Lower leg skin (tissue), 4 donors: ENCODE data around the gene RAB5IF. TPM values are rescaled to one million over a fixed set of nuclear protein-coding genes. Genes with fewer than 3 reads are reported as not detected.

ENCODE experiments used
- DNase-seq, 2 donors: peaks; one replicate each; pipeline ENCODE4 v3.0.0-alpha.2; 2019; ENCODE audit warnings: low spot score in 2 of 2
- H3K4me3 ChIP-seq: fragments of 200-600 bp; sonication (generic); 2 replicates; pipeline ENCODE4 v1.5.1; 2017; ENCODE audit warnings: mild to moderate bottlenecking, low read depth; ENCODE audit not compliant: poor library complexity, severe bottlenecking
- POLR2A ChIP-seq, 2 donors: fragments of 450-650 bp; IDR thresholded peaks; one replicate each; pipeline ENCODE4 v1.6.1; 2016 to 2017; ENCODE audit warnings: antibody characterized with exemption in 2 of 2, mild to moderate bottlenecking in 1 of 2, moderate library complexity in 1 of 2
- WGBS, 2 donors: methylation state at CpG; one replicate each; pipeline ENCODE4 v1.1.5; 2018; 5-methylcytosine and 5-hydroxymethylcytosine counted together
- intact Hi-C: fragments of 100-400 bp; cut with DNase I; formaldehyde crosslinking; loops from one replicate; pipeline ENCODE4 v1.15.0; 2023; ENCODE audit warnings: low total_unique reads
- total RNA-seq, 4 donors: library from RNA; depleted of rRNA; stranded (reverse); fragments of >200 nt; gene quantifications; one replicate each; pipeline ENCODE4 v1.1.0, GENCODE V29; 2016
- TF ChIP-seq, protein P1 (sequence below), 3 donors: fragments of 450-650 bp; IDR thresholded peaks; one replicate each; pipeline ENCODE4 v1.5.1; 2016; ENCODE audit warnings: antibody characterized with exemption in 3 of 3, mild to moderate bottlenecking in 3 of 3, moderate library complexity in 2 of 3

Gene RAB5IF
- total RNA-seq, 4 donors from 2014 or later, result 57.3 to 75.5 (median 61.3) TPM

DNA sequence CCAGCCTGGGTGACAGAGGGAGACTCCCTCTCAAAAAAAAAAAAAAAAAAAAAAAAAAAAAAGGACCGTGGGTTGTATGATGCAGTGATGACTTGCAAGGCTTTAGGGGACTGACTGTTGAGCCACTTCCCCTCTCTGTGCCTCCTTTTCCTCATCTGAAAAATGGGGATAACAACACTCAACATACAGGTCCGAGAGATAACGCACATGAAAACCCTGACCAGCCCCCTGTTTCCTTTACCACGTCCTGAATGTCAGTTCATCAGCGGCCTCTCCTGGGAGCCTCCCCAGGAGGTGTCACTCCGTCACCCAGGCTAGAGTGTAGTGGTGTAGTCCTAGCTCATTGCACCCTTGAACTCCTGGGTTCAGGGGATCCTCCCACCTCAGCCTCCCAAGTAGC lies 36.6 kb downstream of the RAB5IF start:
- DNase-seq, result no peak
- intact Hi-C loops, result no loop called here
- WGBS, 2 donors, result 85 to 86% methylated on average over 6 of the region's 6 CpGs
- no peak for TF ChIP-seq POLR2A (IDR thresholded peaks at IDR 0.05)
- TF ChIP-seq, protein P1, sequence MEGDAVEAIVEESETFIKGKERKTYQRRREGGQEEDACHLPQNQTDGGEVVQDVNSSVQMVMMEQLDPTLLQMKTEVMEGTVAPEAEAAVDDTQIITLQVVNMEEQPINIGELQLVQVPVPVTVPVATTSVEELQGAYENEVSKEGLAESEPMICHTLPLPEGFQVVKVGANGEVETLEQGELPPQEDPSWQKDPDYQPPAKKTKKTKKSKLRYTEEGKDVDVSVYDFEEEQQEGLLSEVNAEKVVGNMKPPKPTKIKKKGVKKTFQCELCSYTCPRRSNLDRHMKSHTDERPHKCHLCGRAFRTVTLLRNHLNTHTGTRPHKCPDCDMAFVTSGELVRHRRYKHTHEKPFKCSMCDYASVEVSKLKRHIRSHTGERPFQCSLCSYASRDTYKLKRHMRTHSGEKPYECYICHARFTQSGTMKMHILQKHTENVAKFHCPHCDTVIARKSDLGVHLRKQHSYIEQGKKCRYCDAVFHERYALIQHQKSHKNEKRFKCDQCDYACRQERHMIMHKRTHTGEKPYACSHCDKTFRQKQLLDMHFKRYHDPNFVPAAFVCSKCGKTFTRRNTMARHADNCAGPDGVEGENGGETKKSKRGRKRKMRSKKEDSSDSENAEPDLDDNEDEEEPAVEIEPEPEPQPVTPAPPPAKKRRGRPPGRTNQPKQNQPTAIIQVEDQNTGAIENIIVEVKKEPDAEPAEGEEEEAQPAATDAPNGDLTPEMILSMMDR (IDR thresholded peaks at IDR 0.05), result no peak
- no peak overlapping the region for H3K4me3 ChIP-seq

- intact Hi-C loops, result no loop called here
- no peak for DNase-seq
- TF ChIP-seq, protein P1 (IDR thresholded peaks at IDR 0.05), result no peak
- TF ChIP-seq POLR2A (IDR thresholded peaks at IDR 0.05), result no peak
- 65 to 73% methylated on average over 5 of the region's 5 CpGs for WGBS, 2 donors
- no peak overlapping the region for H3K4me3 ChIP-seq
Observed at GRCh38 chr20:36644032-36644705, 38.6 kb downstream of the RAB5IF start.

GRCh38 chr20:36644706-36645095 lies 39.1 kb downstream of the RAB5IF start:
- no peak for DNase-seq
- WGBS, 2 donors, result 67 to 71% methylated on average over 7 of the region's 7 CpGs
- intact Hi-C loops, result no loop called here
- no peak overlapping the region for H3K4me3 ChIP-seq
- no peak for TF ChIP-seq POLR2A (IDR thresholded peaks at IDR 0.05)
- TF ChIP-seq, protein P1 (IDR thresholded peaks at IDR 0.05), result no peak

DNA sequence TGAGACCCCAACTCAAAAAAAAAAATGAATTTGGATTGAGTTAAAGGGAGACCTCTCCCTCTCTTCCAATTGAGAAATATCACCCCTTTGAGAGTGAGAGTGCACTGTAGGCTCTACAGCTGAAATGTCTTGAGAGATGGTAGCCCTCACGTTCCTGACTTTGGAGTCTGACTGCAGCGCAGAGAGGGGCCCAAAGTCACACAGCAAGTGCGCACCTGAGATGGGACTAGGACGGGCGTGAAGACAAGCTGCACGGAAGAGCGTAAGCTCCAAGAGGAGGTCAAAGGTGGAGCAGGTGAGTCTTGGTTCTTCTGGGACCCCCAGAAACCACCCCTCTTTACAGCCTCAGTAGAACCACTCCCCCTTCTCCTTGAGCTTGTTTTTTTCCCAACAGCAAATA lies 39.8 kb downstream of the RAB5IF start:
- DNase-seq, result no peak
- H3K4me3 ChIP-seq, result no peak overlapping the region
- WGBS, 2 donors, result 91 to 94% methylated on average over 7 of the region's 7 CpGs
- no peak for TF ChIP-seq POLR2A (IDR thresholded peaks at IDR 0.05)
- TF ChIP-seq, protein P1 (IDR thresholded peaks at IDR 0.05), result no peak
- intact Hi-C loops, result no loop called here

GRCh38 chr20:36645998-36646397 lies 40.4 kb downstream of the RAB5IF start, which contains the start of gene SLA2:
SLA2 (minus strand) TSS chr20:36646196; CDS start chr20:36641335, 4,861 bp downstream.
- no peak within 1 kb of the TSS for H3K4me3 ChIP-seq
- TF ChIP-seq POLR2A (IDR thresholded peaks at IDR 0.05), result no peak
- TF ChIP-seq, protein P1 (IDR thresholded peaks at IDR 0.05), result no peak
- 66 to 69% methylated on average over 8 to 9 of the region's 9 CpGs for WGBS, 2 donors
- intact Hi-C loops, result no loop called here
- peak in 1 of 2 donors; percentile 79 for DNase-seq

GRCh38 chr20:36646678-36647077 lies 41.1 kb downstream of the RAB5IF start:
- TF ChIP-seq POLR2A (IDR thresholded peaks at IDR 0.05), result no peak
- TF ChIP-seq, protein P1 (IDR thresholded peaks at IDR 0.05), result no peak
- whole genome bisulfite sequencing, 2 donors, result 68 to 69% methylated on average over 3 of the region's 3 CpGs
- intact Hi-C loops, result no loop called here

More at GRCh38 chr20:36646678-36647077, 41.1 kb downstream of the RAB5IF start:
- peak in 1 of 2 donors; percentile 23 for DNase-seq
- no peak overlapping the region for H3K4me3 ChIP-seq
